ENCODE results near the gene ITGAL. TPM values are rescaled to one million over a fixed set of nuclear protein-coding genes. Genes with fewer than 3 reads are reported as not detected.
A peak's percentile ranks its signal among the peaks of the same experiment; 100 is the strongest.

ITGAL gene
- total and polyA plus RNA-seq, 2 of the 13 experiments (the other 11 are each of a cell fraction or from before 2014, with no cell fraction given), result 0.86 to 1.2 TPM

GRCh38 chr16:30437511-30438046, 35.0 kb upstream of the ITGAL start (continued):
- 0 out of 2 replicates have a peak, but pooled peaks have one; percentile 51 for TF ChIP-seq ZNF446 (CRISPR knock-in tag; IDR thresholded peaks at IDR 0.05)
- 0 out of 2 replicates have a peak, but pooled peaks have one; percentile 59 for TF ChIP-seq ZNF510 (CRISPR knock-in tag; IDR thresholded peaks at IDR 0.05; ENCODE audit: low read depth)
- no peak for TF ChIP-seq ZNF660 (CRISPR knock-in tag; IDR thresholded peaks at IDR 0.05; ENCODE audit: borderline replicate concordance, low read depth)
- peak; percentile 75 for TF ChIP-seq ZNF430 (CRISPR knock-in tag; IDR thresholded peaks at IDR 0.05)
- TF ChIP-seq ONECUT2 (CRISPR knock-in tag; IDR thresholded peaks at IDR 0.05), result peak; percentile 66; the same call in 1 of the 2 replicates
- TF ChIP-seq, protein P1, sequence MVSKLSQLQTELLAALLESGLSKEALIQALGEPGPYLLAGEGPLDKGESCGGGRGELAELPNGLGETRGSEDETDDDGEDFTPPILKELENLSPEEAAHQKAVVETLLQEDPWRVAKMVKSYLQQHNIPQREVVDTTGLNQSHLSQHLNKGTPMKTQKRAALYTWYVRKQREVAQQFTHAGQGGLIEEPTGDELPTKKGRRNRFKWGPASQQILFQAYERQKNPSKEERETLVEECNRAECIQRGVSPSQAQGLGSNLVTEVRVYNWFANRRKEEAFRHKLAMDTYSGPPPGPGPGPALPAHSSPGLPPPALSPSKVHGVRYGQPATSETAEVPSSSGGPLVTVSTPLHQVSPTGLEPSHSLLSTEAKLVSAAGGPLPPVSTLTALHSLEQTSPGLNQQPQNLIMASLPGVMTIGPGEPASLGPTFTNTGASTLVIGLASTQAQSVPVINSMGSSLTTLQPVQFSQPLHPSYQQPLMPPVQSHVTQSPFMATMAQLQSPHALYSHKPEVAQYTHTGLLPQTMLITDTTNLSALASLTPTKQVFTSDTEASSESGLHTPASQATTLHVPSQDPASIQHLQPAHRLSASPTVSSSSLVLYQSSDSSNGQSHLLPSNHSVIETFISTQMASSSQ (IDR thresholded peaks at IDR 0.05; ENCODE audit: low read depth), result peak; percentile 35; the same call in 1 of the 2 replicates
- TF ChIP-seq, protein P1 (CRISPR knock-in tag; IDR thresholded peaks at IDR 0.05; ENCODE audit: borderline replicate concordance), result 0 out of 2 replicates have a peak, but pooled peaks have one; percentile 49
- TF ChIP-seq DMAP1 (CRISPR knock-in tag; IDR thresholded peaks at IDR 0.05), result 0 out of 2 replicates have a peak, but pooled peaks have one; percentile 11
- TF ChIP-seq PHF5A (CRISPR knock-in tag; IDR thresholded peaks at IDR 0.05; ENCODE audit: low read depth, unreplicated experiment), result peak; percentile 48
- TF ChIP-seq, protein P2, sequence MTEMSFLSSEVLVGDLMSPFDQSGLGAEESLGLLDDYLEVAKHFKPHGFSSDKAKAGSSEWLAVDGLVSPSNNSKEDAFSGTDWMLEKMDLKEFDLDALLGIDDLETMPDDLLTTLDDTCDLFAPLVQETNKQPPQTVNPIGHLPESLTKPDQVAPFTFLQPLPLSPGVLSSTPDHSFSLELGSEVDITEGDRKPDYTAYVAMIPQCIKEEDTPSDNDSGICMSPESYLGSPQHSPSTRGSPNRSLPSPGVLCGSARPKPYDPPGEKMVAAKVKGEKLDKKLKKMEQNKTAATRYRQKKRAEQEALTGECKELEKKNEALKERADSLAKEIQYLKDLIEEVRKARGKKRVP (CRISPR knock-in tag; IDR thresholded peaks at IDR 0.05), result peak in 1 of 2 experiments; percentile 21; a peak in 1 of 4 replicates
- peak; percentile 81; the same call in 1 of the 2 replicates for TF ChIP-seq ZNF460 (CRISPR knock-in tag; IDR thresholded peaks at IDR 0.05; ENCODE audit: borderline replicate concordance)
- TF ChIP-seq ZSCAN25 (CRISPR knock-in tag; IDR thresholded peaks at IDR 0.05), result peak; percentile 52; the same call in 1 of the 2 replicates
- TF ChIP-seq ISX (CRISPR knock-in tag; conservative IDR thresholded peaks at IDR 0.05), result no peak
- TF ChIP-seq TEAD3 (CRISPR knock-in tag; optimal IDR thresholded peaks at IDR 0.05; ENCODE audit: borderline replicate concordance), result peak; percentile 46
- 0 out of 4 replicates have a peak, but pooled peaks of 1 of the 2 experiments have one; percentile 31 for TF ChIP-seq KLF16 (CRISPR knock-in tag; IDR thresholded peaks at IDR 0.05)
- peak; percentile 55 for TF ChIP-seq ZMYM3 (CRISPR knock-in tag; IDR thresholded peaks at IDR 0.05)
- peak; percentile 33; the same call in 1 of the 2 replicates for TF ChIP-seq NCOA1 (CRISPR knock-in tag; IDR thresholded peaks at IDR 0.05)
- TF ChIP-seq ZNF501 (CRISPR knock-in tag; IDR thresholded peaks at IDR 0.05), result no peak
- no peak for TF ChIP-seq MLLT10 (CRISPR knock-in tag; IDR thresholded peaks at IDR 0.05)
- TF ChIP-seq DPF2 (CRISPR knock-in tag; IDR thresholded peaks at IDR 0.05; ENCODE audit: borderline replicate concordance, low read depth), result peak; percentile 59; the same call in 1 of the 2 replicates
- TF ChIP-seq PPARG (CRISPR knock-in tag; conservative IDR thresholded peaks at IDR 0.05), result 0 out of 2 replicates have a peak, but pooled peaks have one; percentile 26
- TF ChIP-seq EP300 (IDR thresholded peaks at IDR 0.05; ENCODE audit: low read depth in 2 of 2, low read length in 2 of 2), result peak in 1 of 2 experiments; percentile 72; a peak in 2 of 4 replicates
- no peak for TF ChIP-seq EP300 (CRISPR knock-in tag; IDR thresholded peaks at IDR 0.05; ENCODE audit: borderline replicate concordance)
- peak; percentile 12; the same call in 1 of the 2 replicates for TF ChIP-seq FOXC1 (CRISPR knock-in tag; IDR thresholded peaks at IDR 0.05; ENCODE audit: borderline replicate concordance)
- TF ChIP-seq SMAD3 (CRISPR knock-in tag; IDR thresholded peaks at IDR 0.05), result 0 out of 2 replicates have a peak, but pooled peaks have one; percentile 16
- no peak for TF ChIP-seq ZSCAN9 (CRISPR knock-in tag; IDR thresholded peaks at IDR 0.05; ENCODE audit: borderline replicate concordance)
- peak; percentile 49; the same call in 1 of the 2 replicates for TF ChIP-seq HES4 (CRISPR knock-in tag; IDR thresholded peaks at IDR 0.05; ENCODE audit: borderline replicate concordance)
